ENCODE measurements around the gene TTC39A.

The TTC39A gene
- long read RNA-seq, donor 1, partial matches to known transcripts, result 0 of 1 reads
- long read RNA-seq, donor 1, other reads (novel, unspliced or antisense), result 0 of 1 reads
- long read RNA-seq, donor 2, result 0 reads
- long read RNA-seq, donor 3, partial matches to known transcripts, result 0 of 1 reads
- long read RNA-seq, donor 3, other reads (novel, unspliced or antisense), result 0 of 1 reads
- long read RNA-seq, donor 4, result 0 reads
- long read RNA-seq, donor 5, partial matches to known transcripts, result 0 of 1 reads
- long read RNA-seq, donor 5, other reads (novel, unspliced or antisense), result 0 of 1 reads
- long read RNA-seq, donor 6, partial matches to known transcripts, result 0 of 1 reads
- long read RNA-seq, donor 6, other reads (novel, unspliced or antisense), result 0 of 1 reads
- long read RNA-seq, donor 7, result 0 reads
- long read RNA-seq, donor 8, result 0 reads

- no peak for DNase-seq
Observed at GRCh38 chr1:51330331-51331201, at the start of gene TTC39A. TTC39A (minus strand) TSS chr1:51330562; CDS start chr1:51330477, 85 bp downstream.

- DNase-seq, result no peak
Observed at GRCh38 chr1:51378871-51379270, 48.5 kb upstream of the TTC39A start.

GRCh38 chr1:51373898-51374297, 43.5 kb upstream of the TTC39A start:
- no peak for DNase-seq

- no peak for DNase-seq
Observed at GRCh38 chr1:51372561-51372960, 42.2 kb upstream of the TTC39A start.

GRCh38 chr1:51369171-51369570, 38.8 kb upstream of the TTC39A start:
- DNase-seq, result no peak

GRCh38 chr1:51365774-51366173, 35.4 kb upstream of the TTC39A start:
- no peak for DNase-seq

GRCh38 chr1:51359879-51360278, 29.5 kb upstream of the TTC39A start:
- DNase-seq, result no peak

GRCh38 chr1:51355382-51355781, 25.0 kb upstream of the TTC39A start:
- no peak for DNase-seq

- DNase-seq, result no peak
Observed at GRCh38 chr1:51354416-51354815, 24.1 kb upstream of the TTC39A start.

GRCh38 chr1:51351907-51352306, 21.5 kb upstream of the TTC39A start:
- DNase-seq, result no peak

GRCh38 chr1:51349862-51350261, 19.5 kb upstream of the TTC39A start:
- no peak for DNase-seq

- no peak for DNase-seq
Observed at GRCh38 chr1:51348147-51348527, 17.8 kb upstream of the TTC39A start.

- DNase-seq, result no peak
Observed at GRCh38 chr1:51347398-51348146, 17.2 kb upstream of the TTC39A start.

- DNase-seq, result no peak
Observed at GRCh38 chr1:51346086-51346942, 16.0 kb upstream of the TTC39A start.

GRCh38 chr1:51345300-51345687, 14.9 kb upstream of the TTC39A start:
- no peak for DNase-seq

GRCh38 chr1:51344602-51345299, 14.4 kb upstream of the TTC39A start:
- peak; percentile 56 for DNase-seq

- no peak for DNase-seq
Observed at GRCh38 chr1:51344276-51344601, 13.9 kb upstream of the TTC39A start.

GRCh38 chr1:51343624-51344023, 13.3 kb upstream of the TTC39A start:
- no peak for DNase-seq

GRCh38 chr1:51342591-51343206, 12.3 kb upstream of the TTC39A start:
- no peak for DNase-seq

GRCh38 chr1:51341876-51342496, 11.6 kb upstream of the TTC39A start:
- no peak for DNase-seq
